Measurements from ENCODE around the gene PGAM1.

Gene PGAM1

GRCh38 chr10:97462309-97462708 is 36.3 kb downstream of the PGAM1 start:
- H3K27me3 ChIP-seq (ENCODE audit: insufficient read depth, poor library complexity, severe bottlenecking) = no peaks in the 10 kb centered on the region
- no peak for DNase-seq (ENCODE audit: low spot score)
- H3K36me3 ChIP-seq (ENCODE audit: low read depth) = peaks cover 95% of the 10 kb centered on the region
- no peak for ATAC-seq (ENCODE audit: low read depth)
- no peak overlapping the region for H3K4me3 ChIP-seq (ENCODE audit: severe bottlenecking)
- no peak for TF ChIP-seq CTCF (IDR thresholded peaks at IDR 0.05; ENCODE audit: poor library complexity, severe bottlenecking)
- H3K4me1 ChIP-seq (ENCODE audit: insufficient read depth, poor library complexity, severe bottlenecking) = peaks cover 5% of the 10 kb centered on the region
- H3K9me3 ChIP-seq (ENCODE audit: severe bottlenecking) = no peaks in the 10 kb centered on the region
- no peak overlapping the region for H3K27ac ChIP-seq (ENCODE audit: poor library complexity, severe bottlenecking)

- DNase-seq (ENCODE audit: low spot score) (no peak), ATAC-seq (ENCODE audit: low read depth) (peak; percentile 71)
- TF ChIP-seq CTCF (IDR thresholded peaks at IDR 0.05; ENCODE audit: poor library complexity, severe bottlenecking) = peak; percentile 93
- H3K9me3 ChIP-seq (ENCODE audit: severe bottlenecking) = no peaks in the 10 kb centered on the region
- no peaks in the 10 kb centered on the region for H3K27me3 ChIP-seq (ENCODE audit: insufficient read depth, poor library complexity, severe bottlenecking)
- H3K36me3 ChIP-seq (ENCODE audit: low read depth) = peaks cover 96% of the 10 kb centered on the region
- peaks cover 14% of the 10 kb centered on the region for H3K4me1 ChIP-seq (ENCODE audit: insufficient read depth, poor library complexity, severe bottlenecking)
- no peak overlapping the region for H3K4me3 ChIP-seq (ENCODE audit: severe bottlenecking)
- peak overlapping the region; percentile 63 for H3K27ac ChIP-seq (ENCODE audit: poor library complexity, severe bottlenecking)
Observed at GRCh38 chr10:97463363-97464132, 37.6 kb downstream of the PGAM1 start.

GRCh38 chr10:97464226-97464625 is 38.2 kb downstream of the PGAM1 start:
- H3K27ac ChIP-seq (ENCODE audit: poor library complexity, severe bottlenecking) = peak overlapping the region; percentile 63
- no peak for DNase-seq (ENCODE audit: low spot score)
- no peak for TF ChIP-seq CTCF (IDR thresholded peaks at IDR 0.05; ENCODE audit: poor library complexity, severe bottlenecking)
- no peak overlapping the region for H3K4me3 ChIP-seq (ENCODE audit: severe bottlenecking)
- H3K36me3 ChIP-seq (ENCODE audit: low read depth) = peaks cover 96% of the 10 kb centered on the region
- H3K9me3 ChIP-seq (ENCODE audit: severe bottlenecking) = no peaks in the 10 kb centered on the region
- ATAC-seq (ENCODE audit: low read depth) = no peak; the same call in 2 of the 3 replicates
- H3K27me3 ChIP-seq (ENCODE audit: insufficient read depth, poor library complexity, severe bottlenecking) = no peaks in the 10 kb centered on the region
- H3K4me1 ChIP-seq (ENCODE audit: insufficient read depth, poor library complexity, severe bottlenecking) = peaks cover 18% of the 10 kb centered on the region

- peak overlapping the region; percentile 63 for H3K27ac ChIP-seq (ENCODE audit: poor library complexity, severe bottlenecking)
- H3K36me3 ChIP-seq (ENCODE audit: low read depth) = peaks cover 96% of the 10 kb centered on the region
- H3K9me3 ChIP-seq (ENCODE audit: severe bottlenecking) = no peaks in the 10 kb centered on the region
- DNase-seq (ENCODE audit: low spot score) (no peak), ATAC-seq (ENCODE audit: low read depth) (no peak)
- peaks cover 18% of the 10 kb centered on the region for H3K4me1 ChIP-seq (ENCODE audit: insufficient read depth, poor library complexity, severe bottlenecking)
- H3K27me3 ChIP-seq (ENCODE audit: insufficient read depth, poor library complexity, severe bottlenecking) = no peaks in the 10 kb centered on the region
- TF ChIP-seq CTCF (IDR thresholded peaks at IDR 0.05; ENCODE audit: poor library complexity, severe bottlenecking) = no peak
- H3K4me3 ChIP-seq (ENCODE audit: severe bottlenecking) = no peak overlapping the region
Observed at GRCh38 chr10:97465982-97466381, 40.0 kb downstream of the PGAM1 start.

- ATAC-seq (ENCODE audit: low read depth) = peak; percentile 65
Observed at GRCh38 chr10:97466755-97467154, 40.8 kb downstream of the PGAM1 start.

More at GRCh38 chr10:97466755-97467154, 40.8 kb downstream of the PGAM1 start:
- Histone ChIP-seq H3K4me1 (ENCODE audit: insufficient read depth, poor library complexity, severe bottlenecking) (peaks cover 18% of the 10 kb centered on the region), H3K27me3 (ENCODE audit: insufficient read depth, poor library complexity, severe bottlenecking) (no peaks in the 10 kb centered on the region), H3K27ac (ENCODE audit: poor library complexity, severe bottlenecking) (peak overlapping the region; percentile 63), H3K9me3 (ENCODE audit: severe bottlenecking) (no peaks in the 10 kb centered on the region), H3K36me3 (ENCODE audit: low read depth) (peaks cover 96% of the 10 kb centered on the region), H3K4me3 (ENCODE audit: severe bottlenecking) (no peak overlapping the region)
- DNase-seq (ENCODE audit: low spot score) = no peak
- no peak for TF ChIP-seq CTCF (IDR thresholded peaks at IDR 0.05; ENCODE audit: poor library complexity, severe bottlenecking)
